NCI-H1048 (cell line): ENCODE results near the gene CHKA.

Source experiments
- DNase-seq: peaks from one replicate; lab custom pipeline; 2025; lab: John Stamatoyannopoulos, UW

CHKA gene

GRCh38 chr11:68071281-68072048, 49.7 kb downstream of the CHKA start:
- DNase-seq: no peak

DNA sequence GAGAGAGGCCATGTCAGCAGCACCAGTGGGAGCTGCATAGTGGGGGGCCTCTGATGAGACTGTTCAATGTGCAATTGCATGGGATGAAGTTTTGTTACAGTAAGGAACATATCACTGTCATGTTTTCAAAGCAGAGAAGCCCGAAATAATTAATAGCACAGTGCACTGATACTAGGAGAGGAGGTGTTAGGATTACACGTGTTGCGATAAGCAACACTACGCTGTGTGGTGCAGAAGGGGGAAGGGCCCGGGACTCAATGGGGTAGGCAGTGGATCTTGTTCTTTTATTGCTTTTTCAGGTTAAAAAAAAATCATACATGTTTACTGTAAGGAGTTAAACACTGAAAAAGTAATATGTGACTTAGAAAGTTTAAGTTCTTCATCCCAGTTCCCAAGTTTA, 53.2 kb downstream of the CHKA start:
- DNase-seq: no peak

GRCh38 chr11:68066742-68067141, 54.4 kb downstream of the CHKA start:
- no peak for DNase-seq

GRCh38 chr11:68065841-68066240, 55.3 kb downstream of the CHKA start:
- DNase-seq: no peak

DNA sequence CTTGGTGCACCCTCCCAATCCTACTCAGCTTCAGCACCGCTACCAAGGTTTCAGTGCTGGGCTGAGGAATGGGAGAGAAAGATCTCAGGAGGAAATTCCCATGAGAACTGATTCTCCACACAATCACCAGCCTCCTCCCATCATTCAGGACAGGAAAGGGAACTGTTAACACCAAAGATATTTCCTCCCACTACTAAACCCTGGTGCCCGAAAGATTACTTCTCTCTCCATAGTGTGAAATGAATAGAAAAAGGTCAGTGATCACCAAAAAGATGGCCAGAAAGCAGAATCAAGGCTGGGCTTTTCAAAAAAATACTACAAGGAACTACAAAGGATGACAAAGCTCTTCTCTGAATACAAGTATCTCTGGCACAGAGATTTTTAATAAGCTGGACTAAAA, 56.3 kb downstream of the CHKA start:
- no peak for DNase-seq

GRCh38 chr11:68061508-68061907, 59.7 kb downstream of the CHKA start:
- no peak for DNase-seq

DNA sequence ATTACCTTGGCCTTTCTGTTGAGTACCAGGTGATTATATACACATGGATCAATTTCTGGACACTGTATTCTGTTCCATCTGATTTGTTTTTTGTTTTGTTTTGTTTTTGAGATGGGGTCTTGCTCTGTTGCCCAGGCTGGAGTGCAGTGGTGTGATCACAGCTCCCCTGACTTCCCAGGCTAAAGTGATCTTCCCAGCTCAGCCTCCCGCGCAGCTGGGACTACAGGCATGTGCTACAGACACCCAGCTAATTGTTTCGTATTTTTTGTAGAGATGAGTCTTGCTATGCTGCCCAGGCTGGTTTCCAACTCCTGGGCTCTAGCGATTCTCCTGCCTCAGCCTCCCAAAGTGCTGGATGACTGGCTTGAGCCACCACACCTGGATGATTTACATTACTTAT, 63.4 kb downstream of the CHKA start:
- DNase-seq: no peak

- DNase-seq: no peak
Observed at GRCh38 chr11:68056317-68057285, 64.6 kb downstream of the CHKA start.

DNA sequence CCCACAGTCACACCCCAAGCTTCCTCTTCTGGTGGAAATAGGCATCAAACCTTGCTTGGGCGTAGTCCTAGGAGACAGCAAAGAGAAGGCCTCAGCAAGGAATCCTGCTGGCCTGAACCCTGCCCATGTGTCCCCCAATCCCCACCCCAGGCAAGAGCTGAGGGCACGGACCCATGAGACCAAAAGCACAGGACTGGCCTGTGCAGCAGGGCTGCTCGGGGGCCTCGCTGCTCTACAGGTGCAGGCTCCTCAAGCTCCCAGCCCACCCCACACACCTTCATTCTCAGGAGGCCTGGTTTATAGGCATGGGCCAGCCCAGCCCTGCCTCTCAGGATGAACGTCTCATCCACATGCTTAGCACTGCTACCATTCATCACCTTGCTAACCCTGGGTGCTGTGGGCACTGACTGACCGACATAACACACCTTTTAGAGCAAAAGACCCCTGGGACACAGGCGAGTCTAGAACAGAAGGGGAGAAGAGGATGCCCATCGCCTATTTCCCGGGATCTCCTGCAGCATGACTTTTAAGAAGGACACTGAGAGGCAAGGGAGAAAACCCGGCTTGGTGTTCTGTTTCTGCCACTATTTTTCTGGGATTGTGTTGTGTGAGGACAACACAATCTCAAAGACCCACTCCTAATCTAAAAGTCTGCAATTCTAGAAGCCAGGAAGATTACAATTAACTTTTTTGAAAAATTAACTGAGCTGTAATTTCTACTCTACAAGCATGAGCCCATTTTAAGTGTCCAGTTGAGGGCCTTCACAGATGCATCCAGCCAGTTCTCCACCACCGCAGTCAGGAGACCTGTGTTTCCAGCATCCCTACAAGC, 67.0 kb downstream of the CHKA start:
- no peak for DNase-seq

- DNase-seq: no peak
Observed at GRCh38 chr11:68053117-68053516, 68.1 kb downstream of the CHKA start.

DNA sequence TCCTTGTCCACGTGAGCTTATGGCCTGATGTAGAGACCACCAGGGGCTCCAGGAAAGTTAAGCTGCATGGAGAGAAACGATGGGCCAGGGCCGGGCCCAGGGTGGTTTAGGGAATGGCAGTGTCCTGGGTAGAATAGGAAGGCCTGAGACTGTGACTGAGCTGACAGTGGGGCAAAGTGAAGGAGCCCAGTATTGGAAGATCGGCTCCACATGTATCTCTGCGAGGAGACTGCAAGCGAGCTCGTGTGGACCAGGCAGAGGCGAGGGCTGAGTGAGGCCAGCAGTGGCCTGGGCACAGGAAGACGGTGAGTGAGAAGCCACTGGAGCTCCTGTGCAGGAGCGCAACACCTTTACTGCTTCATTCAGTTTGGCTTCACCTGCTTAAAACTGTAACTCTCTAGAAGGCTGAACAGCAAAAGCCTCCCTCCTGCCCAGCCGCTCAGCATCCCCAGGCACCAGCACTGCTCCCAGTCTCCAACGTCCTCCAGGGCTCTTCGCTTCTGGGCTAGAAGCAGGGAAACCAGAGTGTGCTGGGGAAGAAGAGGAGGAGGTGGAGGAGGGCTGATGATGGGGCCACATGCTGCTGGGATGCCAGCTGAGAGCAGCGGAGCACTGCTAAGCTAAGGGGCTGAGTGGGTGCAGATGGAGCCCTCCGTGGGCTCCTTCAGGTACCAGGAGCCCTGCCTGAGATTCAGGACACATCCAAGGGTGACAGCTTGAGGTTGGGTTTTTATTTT, 68.9 kb downstream of the CHKA start:
- DNase-seq: no peak

- no peak for DNase-seq
Observed at GRCh38 chr11:68051191-68052136, 69.7 kb downstream of the CHKA start.

DNA sequence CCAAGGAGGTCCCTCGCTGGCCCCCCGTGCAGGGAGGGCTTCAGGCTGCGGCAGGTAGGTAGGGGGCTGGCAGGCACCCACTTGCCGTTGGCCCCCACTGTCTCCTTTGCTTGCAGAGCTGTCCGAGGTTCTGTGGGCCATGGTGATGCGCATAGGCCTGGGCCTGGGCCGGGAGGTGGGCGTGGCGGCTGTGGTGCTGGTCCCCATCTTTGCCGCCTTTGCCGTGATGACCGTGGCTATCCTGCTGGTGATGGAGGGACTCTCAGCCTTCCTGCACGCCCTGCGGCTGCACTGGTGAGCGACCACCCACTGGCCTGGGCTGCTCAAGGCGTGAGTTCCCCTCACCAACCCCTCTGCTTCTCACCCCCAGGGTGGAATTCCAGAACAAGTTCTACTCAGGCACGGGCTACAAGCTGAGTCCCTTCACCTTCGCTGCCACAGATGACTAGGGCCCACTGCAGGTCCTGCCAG, 70.8 kb downstream of the CHKA start:
- DNase-seq: no peak

GRCh38 chr11:68049509-68050370, 71.4 kb downstream of the CHKA start:
- DNase-seq: no peak

DNA sequence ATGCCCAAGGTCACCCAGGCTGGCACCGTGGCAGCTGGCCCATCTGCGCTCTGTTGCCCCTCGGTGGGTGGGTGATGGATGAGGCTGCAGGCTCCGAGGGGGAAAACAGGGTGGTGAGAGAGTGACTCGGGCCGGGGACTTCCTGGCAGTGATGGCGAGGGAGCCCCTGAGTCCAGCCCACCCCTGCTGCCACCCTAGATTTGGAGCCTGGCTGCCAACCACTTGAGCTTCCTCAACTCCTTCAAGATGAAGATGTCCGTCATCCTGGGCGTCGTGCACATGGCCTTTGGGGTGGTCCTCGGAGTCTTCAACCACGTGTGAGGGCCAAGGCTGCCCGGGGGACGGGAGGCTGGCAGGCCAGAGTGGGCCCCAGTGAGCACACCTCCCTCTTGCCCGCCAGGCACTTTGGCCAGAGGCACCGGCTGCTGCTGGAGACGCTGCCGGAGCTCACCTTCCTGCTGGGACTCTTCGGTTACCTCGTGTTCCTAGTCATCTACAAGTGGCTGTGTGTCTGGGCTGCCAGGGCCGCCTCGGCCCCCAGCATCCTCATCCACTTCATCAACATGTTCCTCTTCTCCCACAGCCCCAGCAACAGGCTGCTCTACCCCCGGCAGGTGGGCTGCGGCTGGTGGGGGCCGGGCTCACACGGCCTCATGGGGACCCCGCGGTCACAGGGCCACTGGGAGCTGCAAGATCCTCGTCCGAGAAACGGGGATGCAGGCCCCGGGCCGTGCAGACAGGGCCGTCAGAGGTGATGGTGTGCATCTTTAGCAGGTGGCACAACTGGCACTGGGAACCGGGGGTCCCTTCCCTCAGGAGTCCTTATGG, 72.3 kb downstream of the CHKA start:
- DNase-seq: no peak

- DNase-seq: no peak
Observed at GRCh38 chr11:68047437-68048290, 73.5 kb downstream of the CHKA start.

DNA sequence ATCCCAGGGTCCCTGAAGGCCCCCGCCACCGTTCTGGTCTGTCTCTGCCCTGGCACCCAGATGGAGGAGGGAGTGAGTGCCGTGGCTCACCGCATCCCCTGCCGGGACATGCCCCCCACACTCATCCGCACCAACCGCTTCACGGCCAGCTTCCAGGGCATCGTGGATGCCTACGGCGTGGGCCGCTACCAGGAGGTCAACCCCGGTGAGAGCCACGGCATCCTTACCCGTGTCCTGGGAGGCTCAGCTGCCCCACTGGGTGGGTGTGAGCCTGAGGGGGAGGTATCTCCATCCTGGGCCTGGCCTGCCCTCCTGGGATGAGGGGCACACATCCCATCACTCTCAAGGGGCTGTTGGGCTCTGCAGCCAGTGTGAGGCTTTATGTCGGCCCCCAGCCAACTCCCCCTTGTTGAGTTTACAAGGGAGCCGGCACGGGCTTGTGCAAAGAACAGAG, 76.3 kb downstream of the CHKA start:
- no peak for DNase-seq
